Amniotic stem cell (primary cell): ENCODE results near the gene TBC1D22A.

Source experiments
- DNase-seq: peaks from one replicate; lab custom pipeline; 2025; lab: John Stamatoyannopoulos, UW

Gene TBC1D22A

GRCh38 chr22:47013861-47014635, 251.6 kb downstream of the TBC1D22A start:
- no peak for DNase-seq

GRCh38 chr22:47014636-47015345, 252.3 kb downstream of the TBC1D22A start:
- DNase-seq, result no peak

- no peak for DNase-seq
Measured at GRCh38 chr22:47015589-47016178, 253.2 kb downstream of the TBC1D22A start.

- DNase-seq, result no peak
Measured at GRCh38 chr22:47016631-47017030, 254.2 kb downstream of the TBC1D22A start.

GRCh38 chr22:47017245-47017644, 254.8 kb downstream of the TBC1D22A start:
- DNase-seq, result no peak

GRCh38 chr22:47018010-47018910, 255.8 kb downstream of the TBC1D22A start:
- DNase-seq, result no peak

GRCh38 chr22:47019012-47019790, 256.8 kb downstream of the TBC1D22A start:
- DNase-seq, result no peak

GRCh38 chr22:47020166-47020565, 257.7 kb downstream of the TBC1D22A start:
- DNase-seq, result no peak

GRCh38 chr22:47021371-47022074, 259.1 kb downstream of the TBC1D22A start:
- no peak for DNase-seq

GRCh38 chr22:47022075-47022473, 259.6 kb downstream of the TBC1D22A start:
- no peak for DNase-seq

- DNase-seq, result no peak
Measured at GRCh38 chr22:47022475-47022874, 260.0 kb downstream of the TBC1D22A start.

GRCh38 chr22:47023871-47024270, 261.4 kb downstream of the TBC1D22A start:
- no peak for DNase-seq

GRCh38 chr22:47027766-47028165, 265.3 kb downstream of the TBC1D22A start:
- DNase-seq, result no peak

- DNase-seq, result no peak
Measured at GRCh38 chr22:47029244-47030074, 267.0 kb downstream of the TBC1D22A start.

- DNase-seq, result no peak
Measured at GRCh38 chr22:47030143-47030661, 267.8 kb downstream of the TBC1D22A start.

- DNase-seq, result no peak
Measured at GRCh38 chr22:47030881-47031627, 268.6 kb downstream of the TBC1D22A start.

- no peak for DNase-seq
Measured at GRCh38 chr22:47031628-47031915, 269.1 kb downstream of the TBC1D22A start.

GRCh38 chr22:47032091-47032943, 269.9 kb downstream of the TBC1D22A start:
- no peak for DNase-seq
